Body of pancreas (tissue), 4 donors: ENCODE measurements around the gene COX5B.

Source experiments
- POLR2A ChIP-seq, 3 donors: fragments of 450-650 bp; IDR thresholded peaks; one replicate each; pipeline ENCODE4 v1.6.1; 2016; ENCODE audit warnings: antibody characterized with exemption in 3 of 3, mild to moderate bottlenecking in 2 of 3
- TF ChIP-seq, protein P1 (sequence below), 7 experiments: fragments of 450-650 bp in 4 of 7; fragments of 200-600 bp in 3 of 7; sonication (generic) in 3 of 7; IDR thresholded peaks; one replicate each; pipeline ENCODE4 v1.5.1; 2016 to 2019; ENCODE audit warnings: antibody characterized with exemption in 7 of 7

DNA sequence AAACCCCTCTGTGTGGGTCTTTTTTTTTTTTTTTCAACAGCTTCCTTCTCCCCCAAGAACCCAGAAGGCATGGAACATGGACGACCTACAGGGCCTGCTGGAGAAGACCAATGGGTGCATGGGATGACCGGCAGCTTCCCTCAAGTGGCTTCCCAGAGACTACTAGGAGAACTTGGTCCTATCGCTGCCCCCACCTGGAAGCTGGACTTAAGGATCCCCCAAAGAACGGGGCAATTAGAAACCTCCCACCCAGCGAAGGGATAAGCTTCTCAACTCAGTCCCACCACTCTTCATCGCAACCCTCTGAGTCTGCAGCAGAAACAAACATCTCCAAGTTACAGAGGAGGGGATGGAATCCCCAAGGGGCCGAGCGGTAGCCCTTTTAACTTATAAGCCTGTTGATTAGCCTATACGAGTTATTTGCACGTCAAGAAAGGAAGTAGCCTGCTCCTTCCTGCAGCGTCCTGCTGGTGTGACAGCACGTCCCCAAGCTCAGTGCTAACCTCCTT, 16.6 kb downstream of the COX5B start:
- TF ChIP-seq, protein P1, sequence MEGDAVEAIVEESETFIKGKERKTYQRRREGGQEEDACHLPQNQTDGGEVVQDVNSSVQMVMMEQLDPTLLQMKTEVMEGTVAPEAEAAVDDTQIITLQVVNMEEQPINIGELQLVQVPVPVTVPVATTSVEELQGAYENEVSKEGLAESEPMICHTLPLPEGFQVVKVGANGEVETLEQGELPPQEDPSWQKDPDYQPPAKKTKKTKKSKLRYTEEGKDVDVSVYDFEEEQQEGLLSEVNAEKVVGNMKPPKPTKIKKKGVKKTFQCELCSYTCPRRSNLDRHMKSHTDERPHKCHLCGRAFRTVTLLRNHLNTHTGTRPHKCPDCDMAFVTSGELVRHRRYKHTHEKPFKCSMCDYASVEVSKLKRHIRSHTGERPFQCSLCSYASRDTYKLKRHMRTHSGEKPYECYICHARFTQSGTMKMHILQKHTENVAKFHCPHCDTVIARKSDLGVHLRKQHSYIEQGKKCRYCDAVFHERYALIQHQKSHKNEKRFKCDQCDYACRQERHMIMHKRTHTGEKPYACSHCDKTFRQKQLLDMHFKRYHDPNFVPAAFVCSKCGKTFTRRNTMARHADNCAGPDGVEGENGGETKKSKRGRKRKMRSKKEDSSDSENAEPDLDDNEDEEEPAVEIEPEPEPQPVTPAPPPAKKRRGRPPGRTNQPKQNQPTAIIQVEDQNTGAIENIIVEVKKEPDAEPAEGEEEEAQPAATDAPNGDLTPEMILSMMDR (IDR thresholded peaks at IDR 0.05), result no peak
- TF ChIP-seq POLR2A (IDR thresholded peaks at IDR 0.05), result no peak
